H1 (cell line): ENCODE results near the gene ACTL7A. TPM values are rescaled to one million over a fixed set of nuclear protein-coding genes. Genes with fewer than 3 reads are reported as not detected.

Experiments
- HDAC6 ChIP-seq: IDR thresholded peaks from one replicate; pipeline ENCODE4 v1.7.1; 2012; ENCODE audit warnings: low read depth, mild to moderate bottlenecking, inconsistent platforms, low read length, moderate library complexity
- SUZ12 ChIP-seq: fragments of 200-600 bp; sonication (generic); IDR thresholded peaks from 2 replicates; pipeline ENCODE4 v1.6.1; 2012; ENCODE audit warnings: mild to moderate bottlenecking, inconsistent platforms, low read length, moderate library complexity, mixed read lengths
- YY1 ChIP-seq: IDR thresholded peaks from 2 replicates; pipeline ENCODE4 v1.6.1; 2011; ENCODE audit warnings: low read depth, mild to moderate bottlenecking, low read length
- polyA plus RNA-seq, 7 experiments: library from polyadenylated mRNA; depleted of rRNA in 3 of 7; stranded (reverse) in 5 of 7; unstranded in 2 of 7; fragments of >200 nt in 5 of 7; fragments of 200-250 nt in 2 of 7; gene quantifications; 1 replicate in 5 of 7; 2 replicates in 1 of 7; 4 replicates in 1 of 7; pipeline versions ENCODE4 v1.2.1 to v1.2.3, GENCODE V29; 2011 to 2013; ENCODE audit warnings: missing spikeins in 2 of 7, mixed read lengths in 2 of 7
- total RNA-seq: library from RNA; stranded (reverse); fragmentation: NEBNext Ultra II Directional; extraction: Animal tissue kit (Norgen Biotek cat#: 25700); gene quantifications from 2 replicates; pipeline ENCODE4 v1.2.1, GENCODE V29; 2021

ACTL7A gene
- total and polyA plus RNA-seq, 2 of the 8 experiments (the other 6 are each of a cell fraction or from before 2014, with no cell fraction given): not detected

GRCh38 chr9:108842610-108843295 lies 19.3 kb upstream of the ACTL7A start (continued):
- no peak for TF ChIP-seq HDAC6
- no peak for TF ChIP-seq SUZ12
- TF ChIP-seq YY1: no peak
